ENCODE measurements around the gene BRIP1.

- TF ChIP-seq EGR1 (IDR thresholded peaks at IDR 0.05), result no peak
- no peak for TF ChIP-seq TCF12 (IDR thresholded peaks at IDR 0.05; ENCODE audit: low read depth)
- TF ChIP-seq, protein P1, sequence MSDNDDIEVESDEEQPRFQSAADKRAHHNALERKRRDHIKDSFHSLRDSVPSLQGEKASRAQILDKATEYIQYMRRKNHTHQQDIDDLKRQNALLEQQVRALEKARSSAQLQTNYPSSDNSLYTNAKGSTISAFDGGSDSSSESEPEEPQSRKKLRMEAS (IDR thresholded peaks at IDR 0.05), result no peak
- no peak for TF ChIP-seq NFIC (IDR thresholded peaks at IDR 0.05)
- TF ChIP-seq, protein P2, sequence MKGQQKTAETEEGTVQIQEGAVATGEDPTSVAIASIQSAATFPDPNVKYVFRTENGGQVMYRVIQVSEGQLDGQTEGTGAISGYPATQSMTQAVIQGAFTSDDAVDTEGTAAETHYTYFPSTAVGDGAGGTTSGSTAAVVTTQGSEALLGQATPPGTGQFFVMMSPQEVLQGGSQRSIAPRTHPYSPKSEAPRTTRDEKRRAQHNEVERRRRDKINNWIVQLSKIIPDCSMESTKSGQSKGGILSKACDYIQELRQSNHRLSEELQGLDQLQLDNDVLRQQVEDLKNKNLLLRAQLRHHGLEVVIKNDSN (IDR thresholded peaks at IDR 0.05), result no peak
- TF ChIP-seq, protein P3, sequence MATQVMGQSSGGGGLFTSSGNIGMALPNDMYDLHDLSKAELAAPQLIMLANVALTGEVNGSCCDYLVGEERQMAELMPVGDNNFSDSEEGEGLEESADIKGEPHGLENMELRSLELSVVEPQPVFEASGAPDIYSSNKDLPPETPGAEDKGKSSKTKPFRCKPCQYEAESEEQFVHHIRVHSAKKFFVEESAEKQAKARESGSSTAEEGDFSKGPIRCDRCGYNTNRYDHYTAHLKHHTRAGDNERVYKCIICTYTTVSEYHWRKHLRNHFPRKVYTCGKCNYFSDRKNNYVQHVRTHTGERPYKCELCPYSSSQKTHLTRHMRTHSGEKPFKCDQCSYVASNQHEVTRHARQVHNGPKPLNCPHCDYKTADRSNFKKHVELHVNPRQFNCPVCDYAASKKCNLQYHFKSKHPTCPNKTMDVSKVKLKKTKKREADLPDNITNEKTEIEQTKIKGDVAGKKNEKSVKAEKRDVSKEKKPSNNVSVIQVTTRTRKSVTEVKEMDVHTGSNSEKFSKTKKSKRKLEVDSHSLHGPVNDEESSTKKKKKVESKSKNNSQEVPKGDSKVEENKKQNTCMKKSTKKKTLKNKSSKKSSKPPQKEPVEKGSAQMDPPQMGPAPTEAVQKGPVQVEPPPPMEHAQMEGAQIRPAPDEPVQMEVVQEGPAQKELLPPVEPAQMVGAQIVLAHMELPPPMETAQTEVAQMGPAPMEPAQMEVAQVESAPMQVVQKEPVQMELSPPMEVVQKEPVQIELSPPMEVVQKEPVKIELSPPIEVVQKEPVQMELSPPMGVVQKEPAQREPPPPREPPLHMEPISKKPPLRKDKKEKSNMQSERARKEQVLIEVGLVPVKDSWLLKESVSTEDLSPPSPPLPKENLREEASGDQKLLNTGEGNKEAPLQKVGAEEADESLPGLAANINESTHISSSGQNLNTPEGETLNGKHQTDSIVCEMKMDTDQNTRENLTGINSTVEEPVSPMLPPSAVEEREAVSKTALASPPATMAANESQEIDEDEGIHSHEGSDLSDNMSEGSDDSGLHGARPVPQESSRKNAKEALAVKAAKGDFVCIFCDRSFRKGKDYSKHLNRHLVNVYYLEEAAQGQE (IDR thresholded peaks at IDR 0.05; ENCODE audit: low read depth), result no peak
These were observed 80.6 kb downstream of the BRIP1 start for GRCh38 chr17:61782683-61783082.
